T-helper 2 cell treated with Interferon-gamma antibody and Interleukin-4, amounts not matched to agents 5 μg/mL and 100 μg/mL, for 36 hours (primary cell): Measurements from ENCODE around the gene GMPR.
"Not testable (repeated sequence)": the region's sequence is repeated elsewhere in the genome, so short reads cannot be mapped to it uniquely, and the experiment has no call there.

Source experiments
- DNase-seq: peaks from one replicate; pipeline ENCODE4 v3.0.0; 2021; ENCODE audit warnings: low spot score
- H3K27ac Mint-ChIP-seq: one replicate; pipeline ENCODE4 v1.8.0; 2021; ENCODE audit warnings: mild to moderate bottlenecking, mixed read lengths
- H3K27me3 Mint-ChIP-seq: one replicate; pipeline ENCODE4 v1.8.0; 2021; ENCODE audit warnings: low read depth, mixed read lengths
- H3K36me3 Mint-ChIP-seq: one replicate; pipeline ENCODE4 v1.8.0; 2021; ENCODE audit warnings: low read depth, mixed read lengths
- H3K4me1 Mint-ChIP-seq: one replicate; pipeline ENCODE4 v1.8.0; 2021; ENCODE audit warnings: low read depth, mixed read lengths
- H3K4me3 Mint-ChIP-seq: one replicate; pipeline ENCODE4 v1.8.0; 2022; ENCODE audit warnings: mild to moderate bottlenecking, moderate library complexity, mixed read lengths
- H3K9me3 Mint-ChIP-seq: one replicate; pipeline ENCODE4 v1.8.0; 2021; ENCODE audit warnings: mixed read lengths

GMPR gene

DNA sequence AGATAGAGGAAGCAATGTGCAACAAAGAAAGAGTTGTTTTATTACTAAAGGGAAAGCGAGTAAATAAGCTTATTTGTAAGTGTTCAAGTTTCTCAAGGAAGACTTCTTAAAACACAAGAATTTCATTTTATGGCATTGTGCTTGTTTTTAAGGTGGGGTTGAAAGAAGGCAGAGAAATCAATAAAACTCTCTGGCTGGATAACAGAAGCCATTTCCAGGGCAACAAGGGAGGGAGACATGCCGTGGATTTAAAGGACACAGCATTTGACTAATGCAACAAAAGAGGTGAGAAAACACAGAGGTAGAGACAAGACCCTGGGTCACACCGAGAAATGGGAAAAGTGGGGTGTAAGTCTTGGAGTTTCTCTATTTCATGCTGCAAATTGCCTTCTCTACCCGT lies 28.8 kb upstream of the GMPR start:
- H3K4me3 Mint-ChIP-seq = no peak overlapping the region
- no peaks in the 10 kb centered on the region for H3K9me3 Mint-ChIP-seq
- H3K4me1 Mint-ChIP-seq = peaks cover 6% of the 10 kb centered on the region
- DNase-seq = no peak
- H3K27me3 Mint-ChIP-seq = peaks cover 29% of the 10 kb centered on the region
- no peaks in the 10 kb centered on the region for H3K36me3 Mint-ChIP-seq
- no peak overlapping the region for H3K27ac Mint-ChIP-seq

GRCh38 chr6:16212276-16212675 lies 26.1 kb upstream of the GMPR start:
- H3K27ac Mint-ChIP-seq = no peak overlapping the region
- no peak overlapping the region for H3K4me3 Mint-ChIP-seq
- peaks cover 39% of the 10 kb centered on the region for H3K27me3 Mint-ChIP-seq
- H3K36me3 Mint-ChIP-seq = no peaks in the 10 kb centered on the region
- no peak for DNase-seq
- H3K4me1 Mint-ChIP-seq = peaks cover 10% of the 10 kb centered on the region
- H3K9me3 Mint-ChIP-seq = no peaks in the 10 kb centered on the region

- Mint-ChIP-seq H3K27me3 (peaks cover 36% of the 10 kb centered on the region), H3K4me3 (no peak overlapping the region), H3K27ac (no peak overlapping the region), H3K36me3 (no peaks in the 10 kb centered on the region), H3K4me1 (peaks cover 10% of the 10 kb centered on the region), H3K9me3 (no peaks in the 10 kb centered on the region)
- no peak for DNase-seq
Measured at GRCh38 chr6:16216501-16217155, 21.8 kb upstream of the GMPR start.

DNA sequence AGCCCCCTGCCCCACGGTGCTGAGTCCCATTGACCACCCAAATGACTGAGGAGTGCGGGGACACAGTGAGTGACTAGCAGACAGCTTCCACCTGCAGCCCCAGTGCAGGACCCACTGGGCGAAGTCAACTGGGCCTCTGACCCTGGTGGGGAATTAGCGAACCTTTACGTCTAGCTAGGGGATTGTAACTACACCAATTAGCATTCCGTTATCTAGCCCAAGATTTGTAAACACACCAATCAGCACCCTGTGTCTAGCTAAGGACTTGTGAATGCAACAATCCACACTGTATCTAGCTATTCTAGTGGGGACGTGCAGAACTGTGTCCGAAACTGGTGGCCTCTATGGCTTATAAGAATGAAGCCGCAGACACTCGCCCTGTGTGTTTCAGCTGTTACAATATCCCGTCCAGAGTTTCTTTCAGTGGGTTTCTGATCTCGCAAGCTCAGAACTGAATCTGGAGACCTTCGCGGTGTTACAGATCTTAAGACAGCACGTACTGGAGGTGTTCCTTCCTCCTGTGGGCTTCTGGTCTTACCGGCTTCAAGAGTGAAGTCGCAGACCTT lies 21.1 kb upstream of the GMPR start:
- no peak for DNase-seq
- Mint-ChIP-seq H3K4me1 (peaks cover 10% of the 10 kb centered on the region), H3K27me3 (peaks cover 31% of the 10 kb centered on the region), H3K9me3 (no peaks in the 10 kb centered on the region), H3K4me3 (no peak overlapping the region), H3K27ac (no peak overlapping the region), H3K36me3 (no peaks in the 10 kb centered on the region)

DNA sequence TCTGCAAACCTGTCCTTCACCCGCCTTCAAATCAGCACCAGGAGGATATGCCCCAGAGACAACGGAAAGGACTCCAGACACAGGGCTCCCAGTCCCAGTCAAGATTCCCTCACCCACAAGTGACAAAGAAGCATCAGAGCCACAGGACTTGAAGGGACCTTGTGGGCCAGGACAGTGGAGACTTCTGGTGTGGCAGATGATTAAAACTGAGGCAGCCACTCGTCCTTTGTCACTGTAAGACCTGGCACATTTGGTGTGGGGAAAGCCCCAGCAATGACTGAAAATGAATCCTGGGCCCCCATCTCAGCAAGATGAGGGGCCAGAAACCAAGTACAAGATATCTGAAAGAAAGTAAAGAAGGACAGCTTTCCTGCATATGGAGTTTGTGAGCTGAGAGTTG lies 15.6 kb upstream of the GMPR start:
- H3K9me3 Mint-ChIP-seq = no peaks in the 10 kb centered on the region
- no peaks in the 10 kb centered on the region for H3K36me3 Mint-ChIP-seq
- H3K27me3 Mint-ChIP-seq = peaks cover 19% of the 10 kb centered on the region
- no peak overlapping the region for H3K4me3 Mint-ChIP-seq
- H3K4me1 Mint-ChIP-seq = no peaks in the 10 kb centered on the region
- no peak overlapping the region for H3K27ac Mint-ChIP-seq
- DNase-seq = no peak

DNA sequence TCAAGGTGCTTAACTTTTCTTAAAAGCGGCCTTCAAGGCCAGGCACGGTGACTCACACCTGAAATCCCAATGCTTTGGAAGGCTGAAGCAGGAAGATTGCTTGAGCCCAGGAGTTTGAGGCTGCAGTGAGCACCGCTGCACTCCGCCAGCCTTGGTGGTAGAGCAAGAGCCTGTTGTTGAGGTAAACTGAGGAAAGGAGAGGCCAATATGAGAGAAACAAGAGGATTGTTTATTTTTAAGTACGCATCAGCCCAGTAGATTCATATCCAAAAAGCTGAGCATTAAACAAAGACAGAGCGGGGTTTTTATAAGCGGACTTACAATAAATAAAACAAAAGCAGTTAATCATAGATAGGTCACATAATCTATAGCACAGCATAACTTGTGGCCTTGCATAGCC lies 15.0 kb upstream of the GMPR start:
- no peaks in the 10 kb centered on the region for H3K9me3 Mint-ChIP-seq
- no peaks in the 10 kb centered on the region for H3K36me3 Mint-ChIP-seq
- no peak overlapping the region for H3K4me3 Mint-ChIP-seq
- no peak for DNase-seq
- H3K4me1 Mint-ChIP-seq = no peaks in the 10 kb centered on the region
- H3K27me3 Mint-ChIP-seq = peaks cover 18% of the 10 kb centered on the region
- H3K27ac Mint-ChIP-seq = no peak overlapping the region

DNA sequence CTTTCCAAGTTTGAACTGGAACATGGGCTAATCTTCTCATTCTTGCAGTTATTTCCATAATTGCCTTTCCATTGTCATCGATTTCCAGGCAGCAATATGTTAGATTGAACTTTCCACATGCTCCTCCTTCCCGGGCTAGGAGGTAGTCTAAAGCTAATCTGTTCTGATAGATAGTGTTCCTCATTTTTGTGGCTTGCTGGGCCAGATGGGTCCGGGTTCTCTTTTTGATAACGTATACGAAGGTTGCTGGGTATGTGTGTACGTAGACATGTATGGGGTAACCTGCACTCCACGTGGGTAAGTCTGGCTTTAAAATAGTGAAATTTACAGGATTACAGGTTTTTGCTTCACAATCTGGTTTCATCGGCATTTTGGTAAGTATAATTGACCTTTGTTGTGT lies 14.0 kb upstream of the GMPR start:
- no peak for DNase-seq
- H3K36me3 Mint-ChIP-seq = no peaks in the 10 kb centered on the region
- H3K4me1 Mint-ChIP-seq = no peaks in the 10 kb centered on the region
- H3K4me3 Mint-ChIP-seq = no peak overlapping the region
- no peak overlapping the region for H3K27ac Mint-ChIP-seq
- H3K9me3 Mint-ChIP-seq = no peaks in the 10 kb centered on the region
- peaks cover 10% of the 10 kb centered on the region for H3K27me3 Mint-ChIP-seq

DNA sequence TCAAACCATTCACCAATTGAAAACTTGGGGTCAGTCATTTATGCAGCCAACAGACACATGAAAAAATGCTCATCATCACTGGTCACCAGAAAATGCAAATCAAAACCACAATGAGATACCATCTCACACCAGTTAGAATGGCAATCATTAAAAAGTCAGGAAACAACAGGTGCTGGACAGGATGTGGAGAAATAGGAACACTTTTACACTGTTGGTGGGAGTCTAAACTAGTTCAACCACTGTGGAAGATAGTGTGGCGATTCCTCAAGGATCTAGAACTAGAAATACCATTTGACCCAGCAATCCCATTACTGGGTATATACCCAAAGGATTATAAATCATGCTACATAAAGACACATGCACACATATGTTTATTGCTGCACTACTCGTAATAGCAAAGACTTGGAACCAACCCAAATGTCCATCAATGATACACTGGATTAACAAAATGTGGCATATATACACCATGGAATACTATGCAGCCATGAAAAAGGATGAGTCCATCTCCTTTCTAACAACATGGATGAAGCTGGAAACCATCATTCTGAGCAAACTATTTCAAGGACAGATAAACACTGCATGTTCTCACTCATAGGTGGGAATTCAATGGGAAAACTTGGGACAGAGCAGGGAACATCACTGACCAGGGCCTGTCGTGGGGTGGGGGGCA lies 13.2 kb upstream of the GMPR start:
- H3K27me3 Mint-ChIP-seq = peaks cover 10% of the 10 kb centered on the region
- not testable (repeated sequence) for H3K9me3 Mint-ChIP-seq, H3K36me3 Mint-ChIP-seq, DNase-seq, H3K4me3 Mint-ChIP-seq, H3K27ac Mint-ChIP-seq, H3K4me1 Mint-ChIP-seq

GRCh38 chr6:16226117-16227047 lies 12.0 kb upstream of the GMPR start:
- H3K4me3 Mint-ChIP-seq, H3K36me3 Mint-ChIP-seq, H3K27ac Mint-ChIP-seq, H3K4me1 Mint-ChIP-seq, H3K9me3 Mint-ChIP-seq, DNase-seq: not testable (repeated sequence)
- peaks cover 10% of the 10 kb centered on the region for H3K27me3 Mint-ChIP-seq

GRCh38 chr6:16227048-16227562 lies 11.3 kb upstream of the GMPR start:
- Mint-ChIP-seq H3K27ac (no peak overlapping the region), H3K27me3 (peaks cover 13% of the 10 kb centered on the region), H3K4me1 (no peaks in the 10 kb centered on the region), H3K36me3 (no peaks in the 10 kb centered on the region), H3K4me3 (no peak overlapping the region), H3K9me3 (no peaks in the 10 kb centered on the region)
- DNase-seq = no peak

DNA sequence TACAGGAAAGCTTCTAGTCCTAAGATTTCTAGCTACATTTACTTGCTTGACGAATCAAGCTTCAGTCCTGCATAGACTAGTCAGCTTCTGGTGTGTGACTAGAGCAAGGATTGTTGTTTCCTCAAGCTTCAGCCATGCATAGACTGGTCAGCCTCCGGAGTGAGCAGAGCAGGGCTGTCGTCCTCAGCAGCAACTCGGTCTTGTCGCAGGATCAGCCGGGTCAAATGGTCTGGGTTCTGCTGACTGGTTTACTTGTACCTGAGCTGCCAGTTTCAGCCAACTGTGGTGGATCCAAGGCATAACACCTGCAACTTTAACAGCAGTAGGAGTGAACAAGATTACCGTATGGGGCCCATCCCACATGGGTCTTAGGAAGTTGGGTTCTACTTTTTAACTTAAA lies 10.8 kb upstream of the GMPR start:
- Mint-ChIP-seq H3K4me1 (no peaks in the 10 kb centered on the region), H3K4me3 (no peak overlapping the region), H3K27me3 (peaks cover 15% of the 10 kb centered on the region), H3K9me3 (no peaks in the 10 kb centered on the region), H3K27ac (no peak overlapping the region), H3K36me3 (no peaks in the 10 kb centered on the region)
- no peak for DNase-seq

DNA sequence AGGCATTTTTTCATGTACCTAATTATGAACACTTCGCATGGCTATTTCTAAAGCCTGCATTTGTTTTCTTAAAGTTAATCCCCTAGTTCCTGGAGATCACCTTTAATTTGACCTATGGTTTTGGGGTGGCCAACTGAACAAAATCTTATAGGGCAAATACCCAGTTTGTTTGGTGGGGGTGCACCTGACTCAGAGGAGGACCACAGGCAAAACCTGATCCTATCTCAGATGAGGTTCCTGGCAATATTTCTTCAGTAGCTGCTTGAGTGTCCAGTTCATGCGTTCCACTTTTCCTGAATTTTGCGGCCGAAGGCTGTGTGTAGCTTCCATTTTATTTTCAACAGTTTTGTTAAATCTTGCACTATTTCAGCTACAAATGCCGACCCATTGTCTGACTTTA lies 10.3 kb upstream of the GMPR start:
- H3K27ac Mint-ChIP-seq = no peak overlapping the region
- DNase-seq = no peak
- peaks cover 16% of the 10 kb centered on the region for H3K27me3 Mint-ChIP-seq
- no peaks in the 10 kb centered on the region for H3K36me3 Mint-ChIP-seq
- no peaks in the 10 kb centered on the region for H3K9me3 Mint-ChIP-seq
- no peaks in the 10 kb centered on the region for H3K4me1 Mint-ChIP-seq
- no peak overlapping the region for H3K4me3 Mint-ChIP-seq

DNA sequence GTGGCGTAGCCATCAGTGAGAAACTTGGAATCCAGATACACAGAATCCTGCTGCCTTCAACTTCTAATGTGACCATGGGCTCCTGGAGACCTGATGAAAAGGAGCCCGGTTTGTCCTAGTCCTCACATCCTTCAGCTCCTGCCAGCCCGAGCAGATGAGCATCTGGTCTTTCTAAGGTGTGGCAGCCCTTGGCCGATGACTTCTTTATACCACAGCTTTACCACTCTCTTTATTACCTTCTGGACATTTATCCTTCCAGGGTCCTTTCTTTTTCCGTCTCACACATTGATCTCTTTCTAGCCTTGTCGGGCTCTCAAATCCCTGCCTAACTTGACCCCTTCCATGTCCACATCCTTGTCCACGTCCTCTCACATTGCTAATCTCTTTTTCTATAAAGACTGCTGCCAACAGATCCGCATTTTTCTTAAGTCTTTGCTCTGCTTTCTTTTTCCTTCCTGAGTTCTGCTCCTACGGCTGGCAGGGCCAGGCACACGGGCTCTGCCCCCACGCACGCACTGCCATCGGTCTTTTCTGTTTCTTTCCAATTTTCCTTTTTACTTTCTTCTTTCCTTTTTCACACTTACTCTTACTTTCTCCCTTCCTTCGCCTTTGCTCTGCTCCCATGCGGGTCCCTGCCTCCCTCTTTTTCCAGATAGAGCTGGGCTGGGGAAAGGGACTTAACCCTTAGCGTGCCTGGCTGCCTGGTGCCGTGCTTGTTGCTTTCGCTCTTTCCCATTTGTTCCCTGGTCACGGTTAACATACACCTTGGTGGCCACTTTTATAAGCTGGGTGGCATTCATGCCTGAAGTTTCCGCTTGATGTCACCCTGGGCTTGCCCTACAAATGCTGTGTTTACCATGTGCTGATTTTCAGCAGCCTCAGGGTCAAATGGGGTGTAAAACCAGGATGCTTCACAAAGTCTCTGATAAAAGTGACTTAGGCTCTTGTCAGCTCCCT lies 9.4 kb upstream of the GMPR start:
- no peak for DNase-seq
- no peaks in the 10 kb centered on the region for H3K36me3 Mint-ChIP-seq
- H3K9me3 Mint-ChIP-seq = no peaks in the 10 kb centered on the region
- peaks cover 17% of the 10 kb centered on the region for H3K27me3 Mint-ChIP-seq
- no peak overlapping the region for H3K4me3 Mint-ChIP-seq
- no peak overlapping the region for H3K27ac Mint-ChIP-seq
- no peaks in the 10 kb centered on the region for H3K4me1 Mint-ChIP-seq
